HEK293T (cell line): ENCODE data around the gene NOP56.
A peak's percentile ranks its signal among the peaks of the same experiment; 100 is the strongest.

Experiments used
- CTCF ChIA-PET: fragments of 350-600 bp; formaldehyde crosslinking; extraction: SDS; loops from one replicate; lab custom pipeline; 2021; ENCODE audit warnings: antibody characterized with exemption, inconsistent platforms; lab: Yijun Ruan, JAX
- POLR2A ChIA-PET: fragments of 350-600 bp; formaldehyde crosslinking; extraction: SDS; loops from one replicate; lab custom pipeline; 2020; ENCODE audit warnings: antibody characterized with exemption, inconsistent platforms; lab: Yijun Ruan, JAX
- DNase-seq: peaks from one replicate; pipeline ENCODE4 v3.0.0; 2012; ENCODE audit warnings: mixed read lengths; ENCODE audit errors: extremely low spot score
- ARNT ChIP-seq: fragments of 450-650 bp; IDR thresholded peaks from 2 replicates; pipeline ENCODE4 v1.6.1; 2017; ENCODE audit warnings: mild to moderate bottlenecking
- BHLHE40 ChIP-seq: fragments of 450-650 bp; IDR thresholded peaks from 2 replicates; pipeline ENCODE4 v1.6.1; 2016; ENCODE audit warnings: mild to moderate bottlenecking, moderate library complexity, borderline replicate concordance
- CTBP1 ChIP-seq: fragments of 450-650 bp; IDR thresholded peaks from 2 replicates; pipeline ENCODE4 v1.6.1; 2016; ENCODE audit warnings: borderline replicate concordance
- ELF4 ChIP-seq: fragments of 450-650 bp; IDR thresholded peaks from 2 replicates; pipeline ENCODE4 v1.6.1; 2017; ENCODE audit warnings: antibody characterized with exemption
- FOXA1 ChIP-seq: fragments of 450-650 bp; IDR thresholded peaks from 2 replicates; pipeline ENCODE4 v1.6.1; 2016; ENCODE audit warnings: mild to moderate bottlenecking
- FOXK2 ChIP-seq: fragments of 450-650 bp; IDR thresholded peaks from 2 replicates; pipeline ENCODE4 v1.6.1; 2016; ENCODE audit warnings: mild to moderate bottlenecking
- FOXM1 ChIP-seq: fragments of 450-650 bp; IDR thresholded peaks from 2 replicates; pipeline ENCODE4 v1.6.1; 2017; ENCODE audit warnings: mild to moderate bottlenecking, borderline replicate concordance
- HDGF ChIP-seq: fragments of 450-650 bp; IDR thresholded peaks from 2 replicates; pipeline ENCODE4 v1.6.1; 2017; ENCODE audit warnings: antibody characterized with exemption, borderline replicate concordance
- L3MBTL2 ChIP-seq: fragments of 450-650 bp; conservative IDR thresholded peaks from 2 replicates; pipeline ENCODE4 v1.6.1; 2016; ENCODE audit warnings: mild to moderate bottlenecking
- LEF1 ChIP-seq: fragments of 450-650 bp; IDR thresholded peaks from 2 replicates; pipeline ENCODE4 v1.6.1; 2017; ENCODE audit warnings: mild to moderate bottlenecking, borderline replicate concordance
- NFRKB ChIP-seq: fragments of 450-650 bp; IDR thresholded peaks from 2 replicates; pipeline ENCODE4 v1.6.1; 2016; ENCODE audit warnings: mild to moderate bottlenecking, moderate library complexity
- SP1 ChIP-seq: fragments of 450-650 bp; IDR thresholded peaks from 2 replicates; pipeline ENCODE4 v1.6.1; 2017
- SUZ12 ChIP-seq: fragments of 450-650 bp; IDR thresholded peaks from 2 replicates; pipeline ENCODE4 v1.6.1; 2016; ENCODE audit warnings: mild to moderate bottlenecking
- TARDBP ChIP-seq: fragments of 450-650 bp; IDR thresholded peaks from 2 replicates; pipeline ENCODE4 v1.6.1; 2016
- ZNF384 ChIP-seq: fragments of 450-650 bp; IDR thresholded peaks from 2 replicates; pipeline ENCODE4 v1.6.1; 2016
- TF ChIP-seq, protein P1 (sequence below): fragments of 450-650 bp; IDR thresholded peaks from 2 replicates; pipeline ENCODE4 v1.6.1; 2016

NOP56 gene

DNA sequence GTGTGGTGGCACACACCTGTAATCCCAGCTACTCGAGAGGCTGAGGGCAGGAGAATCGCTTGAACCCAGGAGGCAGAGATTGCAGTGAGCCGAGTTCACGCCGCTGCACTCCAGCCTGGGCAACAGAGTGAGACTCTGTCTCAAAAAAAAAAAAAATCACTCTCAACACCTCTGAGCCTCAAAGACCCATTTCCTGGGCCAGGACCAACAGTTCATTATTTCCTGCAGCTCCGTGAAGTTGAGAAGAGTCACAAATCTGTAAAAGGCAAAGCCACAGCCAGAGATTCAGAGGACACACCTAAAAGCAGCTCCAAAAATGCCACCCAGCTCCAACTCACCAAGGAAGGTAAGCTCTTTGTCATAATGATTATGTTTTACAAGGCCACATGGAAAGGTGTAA, 15.2 kb upstream of the NOP56 start:
- DNase-seq = no peak
- ChIA-PET CTCF (interaction anchor here (0.5 kb wide), 1 partner anchor 163 kb away, joined by 3 read pairs; no protein-coding TSS in a partner anchor), POLR2A (interaction anchor here (1.0 kb wide), 1 partner anchor 16 kb away, joined by 3 read pairs; no protein-coding TSS in a partner anchor)
- TF ChIP-seq ZNF384 = no peak
- no peak for TF ChIP-seq TARDBP
- no peak for TF ChIP-seq HDGF
- TF ChIP-seq NFRKB = no peak
- TF ChIP-seq LEF1 = no peak
- no peak for TF ChIP-seq CTBP1
- TF ChIP-seq, protein P1, sequence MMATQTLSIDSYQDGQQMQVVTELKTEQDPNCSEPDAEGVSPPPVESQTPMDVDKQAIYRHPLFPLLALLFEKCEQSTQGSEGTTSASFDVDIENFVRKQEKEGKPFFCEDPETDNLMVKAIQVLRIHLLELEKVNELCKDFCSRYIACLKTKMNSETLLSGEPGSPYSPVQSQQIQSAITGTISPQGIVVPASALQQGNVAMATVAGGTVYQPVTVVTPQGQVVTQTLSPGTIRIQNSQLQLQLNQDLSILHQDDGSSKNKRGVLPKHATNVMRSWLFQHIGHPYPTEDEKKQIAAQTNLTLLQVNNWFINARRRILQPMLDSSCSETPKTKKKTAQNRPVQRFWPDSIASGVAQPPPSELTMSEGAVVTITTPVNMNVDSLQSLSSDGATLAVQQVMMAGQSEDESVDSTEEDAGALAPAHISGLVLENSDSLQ = no peak
- TF ChIP-seq SUZ12 = no peak
- TF ChIP-seq ARNT = no peak
- no peak for TF ChIP-seq BHLHE40
- TF ChIP-seq FOXA1 = no peak
- TF ChIP-seq SP1 = no peak
- TF ChIP-seq L3MBTL2 = no peak
- no peak for TF ChIP-seq ELF4
- no peak for TF ChIP-seq FOXM1
- TF ChIP-seq FOXK2 = no peak

- ChIA-PET CTCF (interaction anchor here (0.9 kb wide), 1 partner anchor 30 kb away, joined by 3 read pairs; no protein-coding TSS in a partner anchor), POLR2A (no interaction called here)
- no peak for TF ChIP-seq SP1
- TF ChIP-seq L3MBTL2 = no peak
- TF ChIP-seq CTBP1 = no peak
- no peak for TF ChIP-seq FOXA1
- TF ChIP-seq BHLHE40 = no peak
- TF ChIP-seq HDGF = no peak
- TF ChIP-seq ELF4 = no peak
- no peak for TF ChIP-seq SUZ12
- TF ChIP-seq FOXK2 = no peak
- no peak for TF ChIP-seq LEF1
- no peak for TF ChIP-seq ZNF384
- no peak for TF ChIP-seq FOXM1
- TF ChIP-seq, protein P1 = no peak
- no peak for TF ChIP-seq ARNT
- TF ChIP-seq TARDBP = no peak
- no peak for DNase-seq
These were observed 12.2 kb upstream of the NOP56 start for GRCh38 chr20:2640260-2640659.

DNA sequence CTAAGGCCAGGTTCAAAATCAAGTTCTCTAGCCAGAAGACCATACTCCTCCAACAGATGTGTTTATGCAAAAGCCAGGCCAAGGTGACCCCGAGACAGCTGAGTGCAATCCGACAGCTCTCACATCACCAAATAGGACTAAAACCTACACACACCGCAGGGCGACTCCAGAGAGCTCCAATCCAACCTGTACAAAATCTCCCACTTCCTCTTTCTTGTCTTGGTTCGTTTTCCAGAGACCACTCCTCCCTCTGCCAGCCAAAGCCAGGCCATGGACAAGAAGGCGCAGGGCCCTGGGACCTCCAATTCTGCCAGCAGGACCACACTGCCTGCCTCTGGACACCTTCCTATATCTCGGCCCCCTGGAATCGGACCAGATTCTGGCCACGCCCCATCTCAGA, 11.5 kb upstream of the NOP56 start:
- POLR2A ChIA-PET = interaction anchor here (1.2 to 1.8 kb wide), 2 partner anchors 11 to 178 kb away, joined by 3 to 13 read pairs; partner anchors contain the start of gene NOP56
- no peak for TF ChIP-seq BHLHE40
- no peak for TF ChIP-seq HDGF
- TF ChIP-seq CTBP1 = no peak
- no peak for TF ChIP-seq ZNF384
- no peak for TF ChIP-seq ARNT
- TF ChIP-seq L3MBTL2 = no peak
- no peak for TF ChIP-seq FOXM1
- TF ChIP-seq FOXA1 = no peak
- TF ChIP-seq LEF1 = no peak
- no peak for TF ChIP-seq TARDBP
- TF ChIP-seq FOXK2 = no peak
- TF ChIP-seq, protein P1 = no peak
- TF ChIP-seq SP1 = no peak
- TF ChIP-seq SUZ12 = no peak
- TF ChIP-seq ELF4 = no peak
- TF ChIP-seq NFRKB = no peak
- CTCF ChIA-PET = no interaction called here

GRCh38 chr20:2643708-2644107, 8.7 kb upstream of the NOP56 start:
- no peak for DNase-seq
- no peak for TF ChIP-seq ELF4
- TF ChIP-seq ZNF384 = no peak
- TF ChIP-seq NFRKB = no peak
- CTCF ChIA-PET = no interaction called here
- POLR2A ChIA-PET = interaction anchor here (1.9 kb wide), 1 partner anchor 9 kb away, joined by 5 read pairs; no protein-coding TSS in a partner anchor

More for the DNA sequence above, 11.5 kb upstream of the NOP56 start:
- no peak for DNase-seq

DNA sequence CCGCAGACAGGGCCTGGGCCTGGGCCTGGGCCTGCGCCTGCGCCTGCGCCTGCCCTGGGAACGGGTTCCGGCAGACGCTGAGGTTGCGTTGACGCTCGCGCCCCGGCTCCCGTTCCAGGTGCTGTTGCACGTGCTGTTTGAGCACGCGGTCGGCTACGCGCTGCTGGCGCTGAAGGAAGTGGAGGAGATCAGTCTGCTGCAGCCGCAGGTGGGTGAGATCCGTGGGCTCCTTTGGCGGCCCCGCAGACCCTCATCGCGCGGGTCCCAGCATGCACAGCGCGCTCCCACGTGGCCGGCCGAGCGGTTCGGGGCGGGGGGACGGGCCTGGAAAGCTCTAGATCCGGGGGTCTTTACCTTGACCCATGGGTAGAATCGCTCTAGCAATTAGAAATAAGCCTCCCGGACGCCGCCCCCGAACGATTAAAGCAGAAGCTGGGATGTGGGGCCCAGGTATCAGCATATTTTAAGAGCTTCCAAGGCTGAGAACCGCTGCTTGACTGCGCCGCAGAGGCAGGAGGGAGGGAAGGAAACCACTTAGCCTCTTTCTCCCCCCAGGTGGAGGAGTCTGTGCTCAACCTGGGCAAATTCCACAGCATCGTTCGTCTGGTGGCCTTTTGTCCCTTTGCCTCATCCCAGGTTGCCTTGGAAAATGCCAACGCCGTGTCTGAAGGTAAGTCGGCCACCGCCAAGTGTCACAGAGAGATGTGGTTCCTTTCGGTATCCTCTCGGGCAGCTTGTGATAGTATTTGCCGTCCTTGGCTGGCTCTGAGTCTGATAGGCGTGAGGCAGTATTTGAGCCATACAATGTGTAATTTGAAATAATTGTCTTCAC, 508 bp downstream of the NOP56 start:
- DNase-seq = peak; percentile 45
- POLR2A ChIA-PET = interaction anchor here (0.8 to 7.0 kb wide), 23 partner anchors 8 to 389 kb away, joined by 3 to 79 read pairs (median 5); partner anchors contain the start of genes IDH3B, PTPRA, SNRPB and ZNF343
- CTCF ChIA-PET = interaction anchor here (0.5 to 0.7 kb wide), 2 partner anchors 131 to 424 kb away, joined by 4 read pairs; no protein-coding TSS in a partner anchor
- no peak for TF ChIP-seq TARDBP
- no peak for TF ChIP-seq LEF1
- TF ChIP-seq, protein P1 = no peak
- TF ChIP-seq L3MBTL2 = peak; percentile 81; the same call in 1 of the 2 replicates
- TF ChIP-seq ELF4 = peak; percentile 55; the same call in 1 of the 2 replicates
